COLO829 (cell line): ENCODE measurements around the gene KCNMA1.

Experiments
- DNase-seq: peaks from one replicate; pipeline ENCODE4 v3.0.0; 2012; ENCODE audit warnings: low spot score

The KCNMA1 gene

GRCh38 chr10:77177589-77177988, 460.0 kb downstream of the KCNMA1 start:
- no peak for DNase-seq

- no peak for DNase-seq
Measured at GRCh38 chr10:77177161-77177560, 460.4 kb downstream of the KCNMA1 start.

- no peak for DNase-seq
Measured at GRCh38 chr10:77176232-77176631, 461.4 kb downstream of the KCNMA1 start.

GRCh38 chr10:77175631-77176222, 461.9 kb downstream of the KCNMA1 start:
- no peak for DNase-seq

- peak; percentile 50 for DNase-seq
Measured at GRCh38 chr10:77173615-77174461, 463.8 kb downstream of the KCNMA1 start.

- no peak for DNase-seq
Measured at GRCh38 chr10:77172086-77172485, 465.5 kb downstream of the KCNMA1 start.

- DNase-seq: no peak
Measured at GRCh38 chr10:77168861-77169260, 468.7 kb downstream of the KCNMA1 start.

GRCh38 chr10:77168161-77168560, 469.4 kb downstream of the KCNMA1 start:
- DNase-seq: no peak

- peak; percentile 31 for DNase-seq
Measured at GRCh38 chr10:77165445-77166208, 472.0 kb downstream of the KCNMA1 start.

GRCh38 chr10:77164616-77165311, 472.8 kb downstream of the KCNMA1 start:
- peak; percentile 36 for DNase-seq

GRCh38 chr10:77163670-77164348, 473.8 kb downstream of the KCNMA1 start:
- DNase-seq: peak; percentile 50

- no peak for DNase-seq
Measured at GRCh38 chr10:77162697-77163096, 474.9 kb downstream of the KCNMA1 start.

- DNase-seq: peak; percentile 9
Measured at GRCh38 chr10:77160679-77161078, 476.9 kb downstream of the KCNMA1 start.

GRCh38 chr10:77159538-77160110, 478.0 kb downstream of the KCNMA1 start:
- peak; percentile 4 for DNase-seq

- no peak for DNase-seq
Measured at GRCh38 chr10:77158666-77159065, 478.9 kb downstream of the KCNMA1 start.

GRCh38 chr10:77157248-77158019, 480.2 kb downstream of the KCNMA1 start:
- no peak for DNase-seq

GRCh38 chr10:77156406-77156879, 481.2 kb downstream of the KCNMA1 start:
- no peak for DNase-seq

- DNase-seq: no peak
Measured at GRCh38 chr10:77152256-77152655, 485.4 kb downstream of the KCNMA1 start.

- DNase-seq: no peak
Measured at GRCh38 chr10:77151408-77151807, 486.2 kb downstream of the KCNMA1 start.

GRCh38 chr10:77149706-77150105, 487.9 kb downstream of the KCNMA1 start:
- no peak for DNase-seq
